Brain microvascular endothelial cell (primary cell): ENCODE data around the gene POC1B.

Experiments
- DNase-seq: peaks from one replicate; pipeline ENCODE4 v3.0.0-alpha.2; 2020
- H3K27ac ChIP-seq: fragments of 250-450 bp; sonication (Bioruptor Pico); 2 replicates; pipeline ENCODE4 v1.5.1; 2020; ENCODE audit warnings: mild to moderate bottlenecking, moderate library complexity
- H3K27me3 ChIP-seq: fragments of 250-450 bp; sonication (Bioruptor Pico); replicated peaks from 2 replicates; pipeline ENCODE4 v1.5.1; 2020; ENCODE audit warnings: mild to moderate bottlenecking
- H3K36me3 ChIP-seq: fragments of 250-450 bp; sonication (Bioruptor Pico); replicated peaks from 2 replicates; pipeline ENCODE4 v1.5.1; 2020; ENCODE audit warnings: mild to moderate bottlenecking
- H3K4me3 ChIP-seq: 2 replicates; pipeline ENCODE4 v1.5.1; 2011; ENCODE audit warnings: low read depth, mild to moderate bottlenecking, control low read depth, low read length, moderate library complexity
- CTCF ChIP-seq: IDR thresholded peaks from 2 replicates; pipeline ENCODE4 v1.5.1; 2011; ENCODE audit warnings: low read depth, mild to moderate bottlenecking, moderate library complexity, low read length, control low read depth, inconsistent platforms; ENCODE audit errors: missing control alignments
- in situ Hi-C: cut with HindIII; loops from 2 replicates; pipeline ENCODE4 v1.10.0; 2017; ENCODE audit warnings: low sequenced_read_pairs, low pct_ligation_motif_present

Gene POC1B

DNA sequence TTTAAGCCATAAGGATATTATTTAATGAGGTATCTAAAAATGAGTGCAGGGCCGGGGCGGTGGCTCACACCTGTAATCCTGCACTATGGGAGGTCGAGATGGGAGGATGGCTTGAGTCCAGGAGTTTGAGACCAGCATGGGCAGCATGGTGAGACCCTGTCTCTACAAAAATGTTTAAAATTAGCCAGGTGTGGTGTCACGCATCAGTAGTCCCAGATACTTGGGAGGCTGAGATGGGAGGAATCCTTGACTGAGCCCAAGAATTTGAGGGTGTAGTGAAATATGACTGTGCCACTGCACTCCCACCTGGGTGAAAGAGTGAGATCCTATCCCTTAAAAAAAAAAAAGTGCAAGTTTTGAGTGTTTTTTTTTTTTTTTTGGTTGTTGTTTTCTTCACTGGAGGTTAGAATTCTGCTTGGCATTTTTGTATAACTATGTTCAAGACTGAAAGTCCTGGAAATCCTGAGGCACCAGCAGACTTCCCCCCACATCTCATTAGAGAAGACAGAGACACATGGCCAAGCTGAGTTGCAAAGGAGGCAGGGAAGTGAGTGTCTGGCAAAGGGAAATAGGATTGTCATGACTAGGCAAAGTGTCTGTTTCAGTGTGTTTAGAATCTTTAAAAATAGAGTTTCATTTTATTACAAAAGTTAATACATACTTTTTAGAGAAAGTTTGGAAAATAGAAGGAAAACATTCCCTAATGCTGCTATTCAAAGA lies 120.1 kb downstream of the POC1B start:
- in situ Hi-C loops, result no loop called here

GRCh38 chr12:89401433-89402058 lies 124.3 kb downstream of the POC1B start:
- H3K4me3 ChIP-seq, result no peak overlapping the region
- in situ Hi-C loops, result no loop called here
- H3K27ac ChIP-seq, result no peak overlapping the region
- DNase-seq, result no peak
- TF ChIP-seq CTCF, result no peak
- no peaks in the 10 kb centered on the region for H3K36me3 ChIP-seq
- no peaks in the 10 kb centered on the region for H3K27me3 ChIP-seq

More for the DNA sequence above, 120.1 kb downstream of the POC1B start:
- no peak overlapping the region for H3K4me3 ChIP-seq
- H3K36me3 ChIP-seq, result no peaks in the 10 kb centered on the region
- no peak for TF ChIP-seq CTCF
- no peak overlapping the region for H3K27ac ChIP-seq
- no peak for DNase-seq
- H3K27me3 ChIP-seq, result no peaks in the 10 kb centered on the region

GRCh38 chr12:89400415-89400814 lies 125.4 kb downstream of the POC1B start:
- Histone ChIP-seq H3K4me3 (no peak overlapping the region), H3K27ac (no peak overlapping the region), H3K27me3 (no peaks in the 10 kb centered on the region), H3K36me3 (no peaks in the 10 kb centered on the region)
- in situ Hi-C loops, result no loop called here
- TF ChIP-seq CTCF, result no peak
- no peak for DNase-seq

DNA sequence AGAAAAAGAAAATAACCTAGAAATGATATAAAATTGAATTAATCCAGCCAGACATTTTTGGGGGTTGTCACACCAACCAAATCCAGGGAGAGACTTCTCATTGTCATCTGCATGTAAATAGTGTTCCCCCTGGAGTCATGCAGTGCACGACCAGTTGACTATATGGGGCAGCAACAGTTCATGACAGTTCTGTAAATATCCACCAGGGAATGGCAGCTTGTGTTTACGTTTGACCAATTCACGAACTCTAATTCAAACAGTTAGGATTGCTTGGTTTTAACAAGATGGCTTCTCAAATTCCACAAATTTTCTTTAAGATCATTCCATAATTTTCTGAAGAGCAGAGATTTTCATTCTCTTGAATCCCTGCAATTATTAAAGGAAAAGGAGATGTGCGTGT lies 130.1 kb downstream of the POC1B start:
- Histone ChIP-seq H3K4me3 (no peak overlapping the region), H3K36me3 (no peaks in the 10 kb centered on the region), H3K27ac (no peak overlapping the region), H3K27me3 (no peaks in the 10 kb centered on the region)
- no peak for DNase-seq
- no peak for TF ChIP-seq CTCF
- in situ Hi-C loops, result no loop called here

GRCh38 chr12:89393551-89394121 lies 132.2 kb downstream of the POC1B start:
- no peak overlapping the region for H3K27ac ChIP-seq
- TF ChIP-seq CTCF, result no peak
- H3K36me3 ChIP-seq, result no peaks in the 10 kb centered on the region
- no peak for DNase-seq
- H3K27me3 ChIP-seq, result no peaks in the 10 kb centered on the region
- H3K4me3 ChIP-seq, result no peak overlapping the region
- in situ Hi-C loops, result no loop called here

- H3K27ac ChIP-seq, result no peak overlapping the region
- H3K36me3 ChIP-seq, result no peaks in the 10 kb centered on the region
- H3K4me3 ChIP-seq, result no peak overlapping the region
- TF ChIP-seq CTCF, result no peak
- DNase-seq, result no peak
- in situ Hi-C loops, result no loop called here
- no peaks in the 10 kb centered on the region for H3K27me3 ChIP-seq
Measured at GRCh38 chr12:89392391-89392790, 133.5 kb downstream of the POC1B start.
